Prostate gland (tissue), 2 donors: ENCODE data around the gene FAM241A. TPM values are rescaled to one million over a fixed set of nuclear protein-coding genes. Genes with fewer than 3 reads are reported as not detected.

Experiments
- DNase-seq: peaks from one replicate; pipeline ENCODE4 v3.0.0-alpha.2; 2019; ENCODE audit warnings: low spot score
- H3K27ac ChIP-seq, 2 donors: fragments of 200-600 bp; sonication (generic); 2 replicates each; pipeline ENCODE4 v1.5.1; 2017 to 2019
- H3K27me3 ChIP-seq: fragments of 200-600 bp; sonication (generic); replicated peaks from 2 replicates; pipeline ENCODE4 v1.5.1; 2019; ENCODE audit not compliant: insufficient read depth
- H3K36me3 ChIP-seq, 2 donors: fragments of 200-600 bp; sonication (generic); 1 replicate in 1 of 2; 2 replicates in 1 of 2; pipeline versions ENCODE4 v1.5.1 to v1.8.1; 2017 to 2019
- H3K4me1 ChIP-seq: fragments of 200-600 bp; sonication (generic); replicated peaks from 2 replicates; pipeline ENCODE4 v1.5.1; 2019
- H3K4me3 ChIP-seq, 2 donors: fragments of 200-600 bp; sonication (generic); 2 replicates each; pipeline ENCODE4 v1.5.1; 2017 to 2019
- H3K9me3 ChIP-seq: fragments of 200-600 bp; sonication (generic); 2 replicates; pipeline ENCODE4 v1.5.1; 2017
- POLR2A ChIP-seq: fragments of 450-650 bp; IDR thresholded peaks from one replicate; pipeline ENCODE4 v1.6.1; 2016; ENCODE audit warnings: antibody characterized with exemption, mild to moderate bottlenecking
- POLR2AphosphoS5 ChIP-seq: sonication (generic); formaldehyde crosslinking; IDR thresholded peaks from one replicate; pipeline ENCODE4 v1.6.1; 2017; ENCODE audit warnings: antibody characterized with exemption
- whole genome bisulfite sequencing: methylation state at CpG from one replicate; pipeline ENCODE4 v1.1.5; 2018; 5-methylcytosine and 5-hydroxymethylcytosine counted together
- intact Hi-C: fragments of 100-400 bp; cut with DNase I; formaldehyde crosslinking; loops from one replicate; pipeline ENCODE4 v1.14.2; 2022
- total RNA-seq, 2 donors: library from RNA; depleted of rRNA; stranded (reverse); fragments of >200 nt; gene quantifications; one replicate each; pipeline ENCODE4 v1.1.0, GENCODE V29; 2016
- TF ChIP-seq, protein P1 (sequence below), 4 experiments: fragments of 200-600 bp in 2 of 4; fragments of 450-650 bp in 2 of 4; sonication (generic) in 2 of 4; IDR thresholded peaks; 1 replicate in 3 of 4; 2 replicates in 1 of 4; pipeline ENCODE4 v1.5.1; 2016 to 2019; ENCODE audit warnings: antibody characterized with exemption in 4 of 4, mild to moderate bottlenecking in 2 of 4, moderate library complexity in 2 of 4

The FAM241A gene
- total RNA-seq, 2 donors from 2014 or later, result 3.6 to 3.7 TPM

- no peaks in the 10 kb centered on the region for H3K9me3 ChIP-seq
- intact Hi-C loops, result no loop called here
- TF ChIP-seq POLR2AphosphoS5, result no peak
- no peak for TF ChIP-seq POLR2A
- TF ChIP-seq, protein P1, sequence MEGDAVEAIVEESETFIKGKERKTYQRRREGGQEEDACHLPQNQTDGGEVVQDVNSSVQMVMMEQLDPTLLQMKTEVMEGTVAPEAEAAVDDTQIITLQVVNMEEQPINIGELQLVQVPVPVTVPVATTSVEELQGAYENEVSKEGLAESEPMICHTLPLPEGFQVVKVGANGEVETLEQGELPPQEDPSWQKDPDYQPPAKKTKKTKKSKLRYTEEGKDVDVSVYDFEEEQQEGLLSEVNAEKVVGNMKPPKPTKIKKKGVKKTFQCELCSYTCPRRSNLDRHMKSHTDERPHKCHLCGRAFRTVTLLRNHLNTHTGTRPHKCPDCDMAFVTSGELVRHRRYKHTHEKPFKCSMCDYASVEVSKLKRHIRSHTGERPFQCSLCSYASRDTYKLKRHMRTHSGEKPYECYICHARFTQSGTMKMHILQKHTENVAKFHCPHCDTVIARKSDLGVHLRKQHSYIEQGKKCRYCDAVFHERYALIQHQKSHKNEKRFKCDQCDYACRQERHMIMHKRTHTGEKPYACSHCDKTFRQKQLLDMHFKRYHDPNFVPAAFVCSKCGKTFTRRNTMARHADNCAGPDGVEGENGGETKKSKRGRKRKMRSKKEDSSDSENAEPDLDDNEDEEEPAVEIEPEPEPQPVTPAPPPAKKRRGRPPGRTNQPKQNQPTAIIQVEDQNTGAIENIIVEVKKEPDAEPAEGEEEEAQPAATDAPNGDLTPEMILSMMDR (IDR thresholded peaks at IDR 0.05), result no peak
- 59% methylated on average over 4 of the region's 4 CpGs for WGBS
- no peak overlapping the region for H3K4me3 ChIP-seq
- H3K4me1 ChIP-seq, result no peaks in the 10 kb centered on the region
- H3K27ac ChIP-seq, result no peak overlapping the region
- no peaks in the 10 kb centered on the region for H3K27me3 ChIP-seq
- DNase-seq, result no peak
- H3K36me3 ChIP-seq, result no peaks in the 10 kb centered on the region
Measured at GRCh38 chr4:112225157-112225556, 79.9 kb downstream of the FAM241A start.

GRCh38 chr4:112230879-112231778 lies 85.9 kb downstream of the FAM241A start:
- DNase-seq, result peak; percentile 97
- TF ChIP-seq POLR2AphosphoS5 (peak; percentile 87), POLR2A (no peak)
- TF ChIP-seq, protein P1 (IDR thresholded peaks at IDR 0.05), result peak in 2 of 4 experiments; percentile 23 to 28
- Histone ChIP-seq H3K4me3 (peak overlapping the region; percentile 72 to 83), H3K27me3 (no peaks in the 10 kb centered on the region), H3K9me3 (no peaks in the 10 kb centered on the region), H3K27ac (peak overlapping the region; percentile 92 to 95), H3K4me1 (no peaks in the 10 kb centered on the region), H3K36me3 (no peaks in the 10 kb centered on the region)
- WGBS, result under 1% methylated on average over 35 of the region's 52 CpGs
- intact Hi-C loops, result loop anchor here (5.0 kb wide), 3 partner anchors 56 to 1609 kb away; partner anchors contain the start of genes LARP7, PITX2, TIFA and ZGRF1

GRCh38 chr4:112231779-112232713 lies 86.8 kb downstream of the FAM241A start, which contains the start of gene AP1AR:
Gene AP1AR (plus strand): TSS chr4:112231787. CDS start chr4:112232092, 305 bp downstream.
- no peaks in the 10 kb centered on the region for H3K36me3 ChIP-seq

GRCh38 chr4:112234952-112235609 lies 89.8 kb downstream of the FAM241A start:
- Histone ChIP-seq H3K27ac (no peak overlapping the region), H3K9me3 (no peaks in the 10 kb centered on the region), H3K27me3 (no peaks in the 10 kb centered on the region), H3K4me1 (no peaks in the 10 kb centered on the region), H3K36me3 (no peaks in the 10 kb centered on the region), H3K4me3 (no peak overlapping the region)
- DNase-seq, result peak; percentile 80
- TF ChIP-seq POLR2A (no peak), POLR2AphosphoS5 (peak; percentile 42)
- TF ChIP-seq, protein P1 (IDR thresholded peaks at IDR 0.05), result peak; percentile 28 to 74 (median 72)
- intact Hi-C loops, result loop anchor here (5.0 kb wide), 3 partner anchors 52 to 1613 kb away; partner anchors contain the start of genes LARP7, PITX2, TIFA and ZGRF1
- 49% methylated on average over 3 of the region's 3 CpGs for WGBS

More at GRCh38 chr4:112231779-112232713, 86.8 kb downstream of the FAM241A start, which contains the start of gene AP1AR:
- H3K27me3 ChIP-seq, result no peaks in the 10 kb centered on the region
- peak; percentile 70 for DNase-seq
- H3K27ac ChIP-seq, result peak within 1 kb of the TSS; percentile 92 to 95
- no peak for TF ChIP-seq POLR2AphosphoS5
- TF ChIP-seq, protein P1 (IDR thresholded peaks at IDR 0.05), result peak in 1 of 4 experiments; percentile 39
- peak; percentile 88 for TF ChIP-seq POLR2A
- no peaks in the 10 kb centered on the region for H3K9me3 ChIP-seq
- peak within 1 kb of the TSS; percentile 72 to 83 for H3K4me3 ChIP-seq
- H3K4me1 ChIP-seq, result no peaks in the 10 kb centered on the region
- under 1% methylated on average over 48 of the region's 70 CpGs for WGBS
- intact Hi-C loops, result loop anchor here (2.0 to 5.0 kb wide), 5 partner anchors 55 to 1610 kb away; partner anchors contain the start of genes FAM241A, LARP7, PITX2 and TIFA
